ENCODE data around the gene CNTROB. TPM values are rescaled to one million over a fixed set of nuclear protein-coding genes. Genes with fewer than 3 reads are reported as not detected.

CNTROB gene
- total RNA-seq, 1 experiment from 2014 or later, result 39.7 TPM

GRCh38 chr17:7955414-7956227 is 23.6 kb downstream of the CNTROB start (continued):
- TF ChIP-seq, protein P1, sequence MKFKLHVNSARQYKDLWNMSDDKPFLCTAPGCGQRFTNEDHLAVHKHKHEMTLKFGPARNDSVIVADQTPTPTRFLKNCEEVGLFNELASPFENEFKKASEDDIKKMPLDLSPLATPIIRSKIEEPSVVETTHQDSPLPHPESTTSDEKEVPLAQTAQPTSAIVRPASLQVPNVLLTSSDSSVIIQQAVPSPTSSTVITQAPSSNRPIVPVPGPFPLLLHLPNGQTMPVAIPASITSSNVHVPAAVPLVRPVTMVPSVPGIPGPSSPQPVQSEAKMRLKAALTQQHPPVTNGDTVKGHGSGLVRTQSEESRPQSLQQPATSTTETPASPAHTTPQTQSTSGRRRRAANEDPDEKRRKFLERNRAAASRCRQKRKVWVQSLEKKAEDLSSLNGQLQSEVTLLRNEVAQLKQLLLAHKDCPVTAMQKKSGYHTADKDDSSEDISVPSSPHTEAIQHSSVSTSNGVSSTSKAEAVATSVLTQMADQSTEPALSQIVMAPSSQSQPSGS (CRISPR knock-in tag; IDR thresholded peaks at IDR 0.05; ENCODE audit: borderline replicate concordance, low read depth), result no peak
- TF ChIP-seq SMAD4 (CRISPR knock-in tag; IDR thresholded peaks at IDR 0.05), result no peak
- no peak for TF ChIP-seq TCF7 (CRISPR knock-in tag; IDR thresholded peaks at IDR 0.05; ENCODE audit: low read depth)
- no peak for TF ChIP-seq ZNF532 (CRISPR knock-in tag; IDR thresholded peaks at IDR 0.05; ENCODE audit: borderline replicate concordance)
- no peak for TF ChIP-seq ZNF121 (CRISPR knock-in tag; IDR thresholded peaks at IDR 0.05)
- no peak for TF ChIP-seq NR3C1 (CRISPR knock-in tag; conservative IDR thresholded peaks at IDR 0.05; ENCODE audit: low read depth)
- no peak for TF ChIP-seq NFATC4 (CRISPR knock-in tag; IDR thresholded peaks at IDR 0.05)
- TF ChIP-seq, protein P2, sequence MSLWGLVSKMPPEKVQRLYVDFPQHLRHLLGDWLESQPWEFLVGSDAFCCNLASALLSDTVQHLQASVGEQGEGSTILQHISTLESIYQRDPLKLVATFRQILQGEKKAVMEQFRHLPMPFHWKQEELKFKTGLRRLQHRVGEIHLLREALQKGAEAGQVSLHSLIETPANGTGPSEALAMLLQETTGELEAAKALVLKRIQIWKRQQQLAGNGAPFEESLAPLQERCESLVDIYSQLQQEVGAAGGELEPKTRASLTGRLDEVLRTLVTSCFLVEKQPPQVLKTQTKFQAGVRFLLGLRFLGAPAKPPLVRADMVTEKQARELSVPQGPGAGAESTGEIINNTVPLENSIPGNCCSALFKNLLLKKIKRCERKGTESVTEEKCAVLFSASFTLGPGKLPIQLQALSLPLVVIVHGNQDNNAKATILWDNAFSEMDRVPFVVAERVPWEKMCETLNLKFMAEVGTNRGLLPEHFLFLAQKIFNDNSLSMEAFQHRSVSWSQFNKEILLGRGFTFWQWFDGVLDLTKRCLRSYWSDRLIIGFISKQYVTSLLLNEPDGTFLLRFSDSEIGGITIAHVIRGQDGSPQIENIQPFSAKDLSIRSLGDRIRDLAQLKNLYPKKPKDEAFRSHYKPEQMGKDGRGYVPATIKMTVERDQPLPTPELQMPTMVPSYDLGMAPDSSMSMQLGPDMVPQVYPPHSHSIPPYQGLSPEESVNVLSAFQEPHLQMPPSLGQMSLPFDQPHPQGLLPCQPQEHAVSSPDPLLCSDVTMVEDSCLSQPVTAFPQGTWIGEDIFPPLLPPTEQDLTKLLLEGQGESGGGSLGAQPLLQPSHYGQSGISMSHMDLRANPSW (CRISPR knock-in tag; conservative IDR thresholded peaks at IDR 0.05; ENCODE audit: low read depth), result no peak
- TF ChIP-seq ETV6 (CRISPR knock-in tag; IDR thresholded peaks at IDR 0.05), result no peak
- TF ChIP-seq ELF4 (CRISPR knock-in tag; IDR thresholded peaks at IDR 0.05; ENCODE audit: low read depth), result no peak
- no peak for TF ChIP-seq ZNF423 (CRISPR knock-in tag; IDR thresholded peaks at IDR 0.05)
- TF ChIP-seq OVOL2 (CRISPR knock-in tag; IDR thresholded peaks at IDR 0.05; ENCODE audit: borderline replicate concordance), result no peak
- no peak for TF ChIP-seq ZNF425 (CRISPR knock-in tag; conservative IDR thresholded peaks at IDR 0.05)
- TF ChIP-seq ZSCAN18 (CRISPR knock-in tag; IDR thresholded peaks at IDR 0.05), result no peak
- TF ChIP-seq, protein P3, sequence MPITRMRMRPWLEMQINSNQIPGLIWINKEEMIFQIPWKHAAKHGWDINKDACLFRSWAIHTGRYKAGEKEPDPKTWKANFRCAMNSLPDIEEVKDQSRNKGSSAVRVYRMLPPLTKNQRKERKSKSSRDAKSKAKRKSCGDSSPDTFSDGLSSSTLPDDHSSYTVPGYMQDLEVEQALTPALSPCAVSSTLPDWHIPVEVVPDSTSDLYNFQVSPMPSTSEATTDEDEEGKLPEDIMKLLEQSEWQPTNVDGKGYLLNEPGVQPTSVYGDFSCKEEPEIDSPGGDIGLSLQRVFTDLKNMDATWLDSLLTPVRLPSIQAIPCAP (CRISPR knock-in tag; IDR thresholded peaks at IDR 0.05), result no peak
- TF ChIP-seq E2F4 (CRISPR knock-in tag; IDR thresholded peaks at IDR 0.05; ENCODE audit: borderline replicate concordance, low read depth), result no peak
- no peak for TF ChIP-seq ATF1 (CRISPR knock-in tag; IDR thresholded peaks at IDR 0.05)
